ENCODE data around the gene IL17C. TPM values are rescaled to one million over a fixed set of nuclear protein-coding genes. Genes with fewer than 3 reads are reported as not detected.

Gene IL17C
- total RNA-seq, 2 experiments from 2014 or later, result 0.86 TPM; not detected in 1

DNA sequence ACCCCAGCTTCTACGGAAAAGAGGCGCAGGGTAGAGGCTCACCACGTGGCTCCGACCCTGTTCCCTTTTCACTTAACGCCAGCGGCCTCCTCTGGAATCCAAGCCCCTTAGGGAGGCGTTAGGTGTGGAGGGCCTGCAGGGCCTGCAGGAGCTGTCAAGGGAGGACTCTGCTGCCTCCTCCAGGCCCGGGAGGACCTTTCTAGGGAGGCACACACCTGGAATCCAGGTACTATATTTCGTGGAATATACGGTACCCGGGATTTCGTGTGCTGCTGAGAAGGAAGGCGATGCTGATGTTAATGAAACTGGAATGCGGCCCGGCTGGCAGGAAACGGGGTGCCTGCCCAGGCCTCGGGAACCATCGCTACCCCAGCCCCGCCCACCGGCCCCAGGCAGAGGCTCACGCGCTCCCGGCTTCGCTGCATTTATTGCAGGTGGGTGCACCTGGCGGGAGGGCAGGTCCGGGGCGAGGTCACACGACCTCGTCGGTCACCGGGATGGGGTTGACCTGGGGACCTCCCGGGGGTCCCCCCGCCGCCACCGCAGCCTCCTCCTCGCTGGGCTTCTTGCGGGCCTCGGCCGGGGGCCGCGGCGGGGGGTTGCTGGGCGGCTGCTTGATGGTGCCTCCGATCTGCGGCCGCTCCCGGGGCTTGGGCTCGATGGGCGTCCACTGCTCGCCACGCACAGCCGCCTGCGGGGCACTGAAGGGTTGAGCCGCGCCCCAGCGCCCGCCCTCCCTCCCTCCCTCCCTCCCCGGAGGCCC lies 4.7 kb downstream of the IL17C start:
- Histone ChIP-seq H3K36me3 (ENCODE audit: insufficient read depth, low read length) (peaks cover 57% of the 10 kb centered on the region), H3K4me1 (ENCODE audit: insufficient read depth, low read length, poor library complexity, severe bottlenecking) (peaks cover 15% of the 10 kb centered on the region), H3K9me3 (ENCODE audit: low read length) (no peaks in the 10 kb centered on the region), H2AFZ (ENCODE audit: low read length) (no peak overlapping the region), H3K27ac (ENCODE audit: low read depth, low read length, poor library complexity, severe bottlenecking) (no peak overlapping the region), H3K4me3 (ENCODE audit: low read depth, low read length, poor library complexity, severe bottlenecking) (no peak overlapping the region), H3K9me2 (ENCODE audit: insufficient read depth, low read length) (no peaks in the 10 kb centered on the region), H4K20me1 (ENCODE audit: insufficient read depth, low read length) (peaks cover 3% of the 10 kb centered on the region; the same call in 1 of the 2 replicates), H3K4me2 (ENCODE audit: low read length) (no peak overlapping the region), H3K79me2 (ENCODE audit: insufficient read depth, low read depth, low read length) (peaks cover 4% of the 10 kb centered on the region; the same call in 1 of the 2 replicates)
- no TSS peak for BruUV-seq (replicated peaks)
- intact Hi-C loops (cut with micrococcal nuclease; ENCODE audit: unreplicated experiment), result no loop called here
- no peak for DNase-seq (ENCODE audit: low spot score)
- ChIA-PET CTCF (ENCODE audit: unreplicated experiment) (no interaction called here), POLR2A (no interaction called here)
- TF ChIP-seq EZH2phosphoT487 (IDR thresholded peaks at IDR 0.05; ENCODE audit: borderline replicate concordance, low read depth, low read length), result no peak
- TF ChIP-seq CTCF (conservative IDR thresholded peaks at IDR 0.05; ENCODE audit: low read length), result no peak

GRCh38 chr16:88643644-88643932 lies 5.2 kb downstream of the IL17C start:
- TF ChIP-seq CTCF (conservative IDR thresholded peaks at IDR 0.05; ENCODE audit: low read length), result no peak
- TF ChIP-seq EZH2phosphoT487 (IDR thresholded peaks at IDR 0.05; ENCODE audit: borderline replicate concordance, low read depth, low read length), result no peak

DNA sequence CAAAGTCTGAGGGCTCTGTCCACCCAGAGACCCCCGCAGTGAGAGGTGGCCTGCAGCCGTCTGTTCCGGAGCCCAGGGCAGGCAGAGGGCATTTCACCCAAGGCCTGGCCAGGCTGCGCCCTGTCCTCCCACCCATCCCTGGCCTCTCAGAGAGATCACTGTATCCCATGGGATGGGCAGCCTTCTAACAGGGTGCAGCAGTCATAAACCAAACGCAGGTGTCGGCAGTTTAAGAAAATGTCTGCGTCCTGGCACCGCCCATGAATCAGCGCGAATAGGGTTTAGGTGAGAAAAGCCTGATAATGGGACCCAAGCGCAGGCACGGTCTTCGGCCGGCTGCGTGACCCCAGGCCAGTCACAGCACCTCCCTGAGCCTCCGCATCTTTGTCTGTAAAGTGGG lies 7.1 kb downstream of the IL17C start:
- Histone ChIP-seq H3K36me3 (ENCODE audit: insufficient read depth, low read length) (peaks cover 78% of the 10 kb centered on the region), H4K20me1 (ENCODE audit: insufficient read depth, low read length) (peaks cover 17% of the 10 kb centered on the region), H2AFZ (ENCODE audit: low read length) (no peak overlapping the region), H3K9me2 (ENCODE audit: insufficient read depth, low read length) (no peaks in the 10 kb centered on the region), H3K4me3 (ENCODE audit: low read depth, low read length, poor library complexity, severe bottlenecking) (no peak overlapping the region), H3K4me1 (ENCODE audit: insufficient read depth, low read length, poor library complexity, severe bottlenecking) (peaks cover 17% of the 10 kb centered on the region), H3K27ac (ENCODE audit: low read depth, low read length, poor library complexity, severe bottlenecking) (no peak overlapping the region), H3K9me3 (ENCODE audit: low read length) (no peaks in the 10 kb centered on the region), H3K4me2 (ENCODE audit: low read length) (no peak overlapping the region), H3K79me2 (ENCODE audit: insufficient read depth, low read depth, low read length) (peaks cover 27% of the 10 kb centered on the region)
- DNase-seq (ENCODE audit: low spot score), result no peak
- ChIA-PET POLR2A (no interaction called here), CTCF (ENCODE audit: unreplicated experiment) (no interaction called here)
- BruUV-seq (replicated peaks), result no TSS peak
- TF ChIP-seq EZH2phosphoT487 (IDR thresholded peaks at IDR 0.05; ENCODE audit: borderline replicate concordance, low read depth, low read length) (no peak), CTCF (conservative IDR thresholded peaks at IDR 0.05; ENCODE audit: low read length) (no peak)
- intact Hi-C loops (cut with micrococcal nuclease; ENCODE audit: unreplicated experiment), result no loop called here

More at GRCh38 chr16:88643644-88643932, 5.2 kb downstream of the IL17C start:
- H3K4me2 ChIP-seq (ENCODE audit: low read length), result no peak overlapping the region
- peaks cover 9% of the 10 kb centered on the region for H3K79me2 ChIP-seq (ENCODE audit: insufficient read depth, low read depth, low read length)
- CTCF ChIA-PET (ENCODE audit: unreplicated experiment), result no interaction called here
- no peak overlapping the region for H2AFZ ChIP-seq (ENCODE audit: low read length)
- H3K27ac ChIP-seq (ENCODE audit: low read depth, low read length, poor library complexity, severe bottlenecking), result no peak overlapping the region
- BruUV-seq (replicated peaks), result no TSS peak
- peaks cover 7% of the 10 kb centered on the region; the same call in 1 of the 2 replicates for H4K20me1 ChIP-seq (ENCODE audit: insufficient read depth, low read length)
- H3K4me3 ChIP-seq (ENCODE audit: low read depth, low read length, poor library complexity, severe bottlenecking), result no peak overlapping the region
- peaks cover 62% of the 10 kb centered on the region for H3K36me3 ChIP-seq (ENCODE audit: insufficient read depth, low read length)
- H3K9me2 ChIP-seq (ENCODE audit: insufficient read depth, low read length), result no peaks in the 10 kb centered on the region
- intact Hi-C loops (cut with micrococcal nuclease; ENCODE audit: unreplicated experiment), result no loop called here
- H3K4me1 ChIP-seq (ENCODE audit: insufficient read depth, low read length, poor library complexity, severe bottlenecking), result peaks cover 14% of the 10 kb centered on the region
- no peaks in the 10 kb centered on the region for H3K9me3 ChIP-seq (ENCODE audit: low read length)
- no peak for DNase-seq (ENCODE audit: low spot score)
- POLR2A ChIA-PET, result no interaction called here
